ENCODE measurements around the gene FCHSD2. TPM values are rescaled to one million over a fixed set of nuclear protein-coding genes. Genes with fewer than 3 reads are reported as not detected.

FCHSD2 gene
- total RNA-seq, 6 experiments from 2014 or later = 10.8 to 25.9 (median 17.8) TPM

DNA sequence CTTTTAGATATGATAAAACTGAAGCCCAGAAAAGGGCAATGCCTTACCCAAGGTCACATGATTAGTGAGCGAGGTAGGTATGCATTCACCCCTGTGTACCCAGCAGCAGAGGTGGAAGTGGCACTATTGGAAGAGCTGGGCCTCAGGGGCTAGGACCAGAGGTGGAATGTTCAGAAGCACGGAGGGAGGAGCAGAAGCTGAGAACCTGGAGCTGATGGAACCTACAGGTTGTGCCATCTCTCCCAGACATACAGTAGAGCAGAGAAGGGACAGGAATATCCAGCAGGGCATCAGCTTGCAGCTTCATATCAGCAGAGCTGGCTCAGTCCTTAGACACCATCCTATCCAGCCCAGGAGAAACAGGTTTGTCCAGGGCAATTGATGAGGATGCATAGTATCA, 14.6 kb upstream of the FCHSD2 start:
- WGBS (ENCODE audit: insufficient coverage, low coverage, low lambda C conversion rate, missing lambda C conversion rate) = 89% methylated on average over 1 of the region's 2 CpGs
- peaks cover 0 to 26% (median 0%) of the 10 kb centered on the region in 4 donors for H3K4me1 ChIP-seq

DNA sequence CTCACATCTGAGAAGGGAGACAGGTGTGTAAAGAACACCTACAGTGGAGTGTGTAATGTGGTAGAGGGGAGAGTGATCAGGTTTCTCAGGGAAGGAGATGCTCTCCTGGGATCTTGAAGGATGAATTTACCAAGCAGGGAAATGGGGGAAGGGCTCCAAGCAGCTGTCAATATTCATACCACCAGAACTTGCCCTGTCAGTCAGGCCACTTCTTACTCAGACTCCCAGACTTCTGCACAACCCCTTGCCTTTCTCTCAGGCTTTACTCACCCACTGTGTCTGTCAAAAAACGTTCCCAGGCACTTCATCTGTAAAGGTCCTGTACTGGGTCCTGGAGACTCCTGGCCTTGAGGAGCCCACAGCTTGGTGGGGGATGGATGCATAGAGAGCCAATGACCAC, 14.0 kb upstream of the FCHSD2 start:
- Histone ChIP-seq H3K27ac (no peak overlapping the region), H3K36me3 (no peaks in the 10 kb centered on the region), H3K27me3 (no peaks in the 10 kb centered on the region), H3K4me1 (peaks cover 0 to 26% (median 0%) of the 10 kb centered on the region in 4 donors), H3K9me3 (no peaks in the 10 kb centered on the region), H3K4me3 (no peak overlapping the region)
- TF ChIP-seq, protein P1, sequence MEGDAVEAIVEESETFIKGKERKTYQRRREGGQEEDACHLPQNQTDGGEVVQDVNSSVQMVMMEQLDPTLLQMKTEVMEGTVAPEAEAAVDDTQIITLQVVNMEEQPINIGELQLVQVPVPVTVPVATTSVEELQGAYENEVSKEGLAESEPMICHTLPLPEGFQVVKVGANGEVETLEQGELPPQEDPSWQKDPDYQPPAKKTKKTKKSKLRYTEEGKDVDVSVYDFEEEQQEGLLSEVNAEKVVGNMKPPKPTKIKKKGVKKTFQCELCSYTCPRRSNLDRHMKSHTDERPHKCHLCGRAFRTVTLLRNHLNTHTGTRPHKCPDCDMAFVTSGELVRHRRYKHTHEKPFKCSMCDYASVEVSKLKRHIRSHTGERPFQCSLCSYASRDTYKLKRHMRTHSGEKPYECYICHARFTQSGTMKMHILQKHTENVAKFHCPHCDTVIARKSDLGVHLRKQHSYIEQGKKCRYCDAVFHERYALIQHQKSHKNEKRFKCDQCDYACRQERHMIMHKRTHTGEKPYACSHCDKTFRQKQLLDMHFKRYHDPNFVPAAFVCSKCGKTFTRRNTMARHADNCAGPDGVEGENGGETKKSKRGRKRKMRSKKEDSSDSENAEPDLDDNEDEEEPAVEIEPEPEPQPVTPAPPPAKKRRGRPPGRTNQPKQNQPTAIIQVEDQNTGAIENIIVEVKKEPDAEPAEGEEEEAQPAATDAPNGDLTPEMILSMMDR (IDR thresholded peaks at IDR 0.05) = no peak
- no peak for TF ChIP-seq POLR2A (IDR thresholded peaks at IDR 0.05)
- no CpG with 5 or more reads among the region's 1 CpG for WGBS (ENCODE audit: insufficient coverage, low coverage, low lambda C conversion rate, missing lambda C conversion rate)
- DNase-seq = no peak
- intact Hi-C loops (cut with DNase I) = no loop called here
- ATAC-seq = no peak

More for the DNA sequence above, 14.6 kb upstream of the FCHSD2 start:
- DNase-seq (peak in 1 of 3 donors; percentile 14), ATAC-seq (no peak)
- H3K27ac ChIP-seq = no peak overlapping the region
- intact Hi-C loops (cut with DNase I) = no loop called here
- H3K27me3 ChIP-seq = no peaks in the 10 kb centered on the region
- no peak overlapping the region for H3K4me3 ChIP-seq
- H3K36me3 ChIP-seq = no peaks in the 10 kb centered on the region
- TF ChIP-seq POLR2A (IDR thresholded peaks at IDR 0.05) = no peak
- TF ChIP-seq, protein P1 (IDR thresholded peaks at IDR 0.05) = no peak
- H3K9me3 ChIP-seq = no peaks in the 10 kb centered on the region

DNA sequence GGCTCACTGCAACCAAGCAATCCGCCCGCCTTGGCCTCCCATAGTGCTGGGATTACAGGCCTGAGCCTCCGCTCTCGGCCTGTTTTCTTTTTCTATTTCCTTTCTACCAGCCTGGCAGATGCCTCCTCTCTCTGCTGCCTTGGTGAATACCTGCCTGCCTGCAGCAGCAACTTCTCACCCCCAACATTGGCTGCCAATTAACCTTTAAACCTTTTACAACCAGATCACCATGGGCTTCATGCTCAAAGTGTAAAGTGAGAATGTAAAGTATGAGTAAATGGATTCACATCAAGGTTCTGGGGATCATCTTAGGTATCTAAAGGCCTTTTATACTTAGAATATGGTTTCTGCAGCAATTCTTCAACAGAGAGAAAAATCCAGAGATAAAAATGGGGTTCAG, 13.0 kb upstream of the FCHSD2 start:
- H3K27me3 ChIP-seq = no peaks in the 10 kb centered on the region
- H3K36me3 ChIP-seq = no peaks in the 10 kb centered on the region
- H3K4me3 ChIP-seq = no peak overlapping the region
- intact Hi-C loops (cut with DNase I) = no loop called here
- DNase-seq (peak in 1 of 3 donors; percentile 9), ATAC-seq (no peak)
- H3K4me1 ChIP-seq = peaks cover 0 to 26% (median 0%) of the 10 kb centered on the region in 4 donors
- H3K27ac ChIP-seq = no peak overlapping the region
- no peak for TF ChIP-seq POLR2A (IDR thresholded peaks at IDR 0.05)
- TF ChIP-seq, protein P1 (IDR thresholded peaks at IDR 0.05) = no peak
- no peaks in the 10 kb centered on the region for H3K9me3 ChIP-seq
- WGBS (ENCODE audit: insufficient coverage, low coverage, low lambda C conversion rate, missing lambda C conversion rate) = 63% methylated on average over 2 of the region's 4 CpGs

DNA sequence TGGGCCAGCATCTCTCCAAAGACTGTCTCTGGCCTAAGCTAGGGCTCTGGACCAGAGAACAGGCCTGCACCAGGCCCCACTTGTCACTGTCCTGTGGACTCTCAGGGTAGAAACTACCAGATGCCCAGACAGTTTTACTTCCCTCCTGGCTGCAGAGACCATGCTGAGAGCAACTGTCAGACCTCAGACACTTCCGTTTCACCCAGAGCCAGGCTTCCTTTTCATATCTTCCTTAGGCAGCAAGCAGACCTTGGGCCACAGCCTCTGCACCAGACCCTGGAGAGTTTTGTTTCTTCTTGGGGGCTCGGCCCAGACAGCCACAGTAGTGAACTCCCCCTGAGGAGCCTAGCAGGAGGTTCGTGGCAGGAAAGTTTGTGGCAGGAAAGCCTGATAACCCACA, 12.1 kb upstream of the FCHSD2 start:
- TF ChIP-seq, protein P1 (IDR thresholded peaks at IDR 0.05) = no peak
- TF ChIP-seq POLR2A (IDR thresholded peaks at IDR 0.05) = no peak
- Histone ChIP-seq H3K4me3 (no peak overlapping the region), H3K4me1 (peaks cover 0 to 26% (median 0%) of the 10 kb centered on the region in 4 donors), H3K27me3 (no peaks in the 10 kb centered on the region), H3K27ac (peak overlapping the region in 1 of 3 donors; percentile 29), H3K9me3 (no peaks in the 10 kb centered on the region), H3K36me3 (no peaks in the 10 kb centered on the region)
- intact Hi-C loops (cut with DNase I) = no loop called here
- DNase-seq = no peak
- WGBS (ENCODE audit: insufficient coverage, low coverage, low lambda C conversion rate, missing lambda C conversion rate) = 50% methylated on average over 2 of the region's 3 CpGs
- peak; percentile 47 to 69 (median 59) for ATAC-seq
